SJSA1 (cell line): ENCODE measurements around the gene GGTLC1. TPM values are rescaled to one million over a fixed set of nuclear protein-coding genes. Genes with fewer than 3 reads are reported as not detected.

Experiments used
- DNase-seq, 2 experiments: peaks; one replicate each; pipeline ENCODE4 v3.0.0-alpha.2; 2015 to 2020; ENCODE audit warnings: low spot score in 2 of 2, low read depth in 1 of 2
- H3K27ac ChIP-seq: fragments of 250-450 bp; sonication (Bioruptor Pico); 2 replicates; pipeline ENCODE4 v1.5.1; 2020; ENCODE audit warnings: mild to moderate bottlenecking, moderate library complexity
- H3K27me3 ChIP-seq: fragments of 250-450 bp; sonication (Bioruptor Pico); replicated peaks from 2 replicates; pipeline ENCODE4 v1.5.1; 2020; ENCODE audit warnings: mild to moderate bottlenecking, moderate library complexity
- H3K36me3 ChIP-seq: fragments of 250-450 bp; sonication (Bioruptor Pico); 2 replicates; pipeline ENCODE4 v1.5.1; 2020; ENCODE audit warnings: mild to moderate bottlenecking
- H3K4me1 ChIP-seq: fragments of 250-450 bp; sonication (Bioruptor Pico); replicated peaks from 2 replicates; pipeline ENCODE4 v1.6.1; 2021; ENCODE audit warnings: mild to moderate bottlenecking
- H3K4me3 ChIP-seq: fragments of 250-450 bp; sonication (Bioruptor Pico); 2 replicates; pipeline ENCODE4 v1.5.1; 2020; ENCODE audit warnings: mild to moderate bottlenecking
- H3K9me3 ChIP-seq: fragments of 250-450 bp; sonication (Bioruptor Pico); replicated peaks from 2 replicates; pipeline ENCODE4 v1.5.1; 2020; ENCODE audit warnings: mild to moderate bottlenecking
- total RNA-seq: library from RNA; depleted of rRNA; stranded (reverse); fragments of >200 nt; shearing (Covaris generic); gene quantifications from 2 replicates; pipeline ENCODE4 v1.2.3, GENCODE V29; 2014

GGTLC1 gene
- total RNA-seq, 1 experiment from 2014 or later = not detected

- DNase-seq = no peak
- no peaks in the 10 kb centered on the region for H3K27me3 ChIP-seq
- no peak overlapping the region for H3K27ac ChIP-seq
- no peaks in the 10 kb centered on the region for H3K4me1 ChIP-seq
- H3K4me3 ChIP-seq = no peak overlapping the region
- H3K36me3 ChIP-seq = no peaks in the 10 kb centered on the region
- no peaks in the 10 kb centered on the region; the same call in 1 of the 2 replicates for H3K9me3 ChIP-seq
Observed at GRCh38 chr20:23966927-23967615, 21.5 kb downstream of the GGTLC1 start.

- no peaks in the 10 kb centered on the region; the same call in 1 of the 2 replicates for H3K9me3 ChIP-seq
- no peaks in the 10 kb centered on the region for H3K27me3 ChIP-seq
- H3K4me1 ChIP-seq = no peaks in the 10 kb centered on the region
- H3K4me3 ChIP-seq = no peak overlapping the region
- H3K27ac ChIP-seq = no peak overlapping the region
- no peaks in the 10 kb centered on the region for H3K36me3 ChIP-seq
- no peak for DNase-seq
Observed at GRCh38 chr20:23966298-23966697, 22.3 kb downstream of the GGTLC1 start.

GRCh38 chr20:23963941-23964340, 24.6 kb downstream of the GGTLC1 start:
- no peak for DNase-seq
- Histone ChIP-seq H3K27me3 (no peaks in the 10 kb centered on the region), H3K4me1 (no peaks in the 10 kb centered on the region), H3K27ac (no peak overlapping the region), H3K4me3 (no peak overlapping the region), H3K9me3 (no peaks in the 10 kb centered on the region; the same call in 1 of the 2 replicates), H3K36me3 (no peaks in the 10 kb centered on the region)

GRCh38 chr20:23962272-23962671, 26.3 kb downstream of the GGTLC1 start:
- no peak overlapping the region for H3K27ac ChIP-seq
- no peaks in the 10 kb centered on the region; the same call in 1 of the 2 replicates for H3K9me3 ChIP-seq
- no peak for DNase-seq
- H3K36me3 ChIP-seq = no peaks in the 10 kb centered on the region
- H3K4me1 ChIP-seq = no peaks in the 10 kb centered on the region
- peaks cover 5% of the 10 kb centered on the region; the same call in 1 of the 2 replicates for H3K27me3 ChIP-seq
- no peak overlapping the region for H3K4me3 ChIP-seq

- H3K27me3 ChIP-seq = peaks cover 8% of the 10 kb centered on the region; the same call in 1 of the 2 replicates
- DNase-seq = no peak
- H3K9me3 ChIP-seq = no peaks in the 10 kb centered on the region; the same call in 1 of the 2 replicates
- H3K36me3 ChIP-seq = no peaks in the 10 kb centered on the region
- no peaks in the 10 kb centered on the region for H3K4me1 ChIP-seq
- no peak overlapping the region for H3K4me3 ChIP-seq
- H3K27ac ChIP-seq = no peak overlapping the region
Observed at GRCh38 chr20:23959054-23959453, 29.5 kb downstream of the GGTLC1 start.

- Histone ChIP-seq H3K4me3 (no peak overlapping the region), H3K9me3 (no peaks in the 10 kb centered on the region), H3K36me3 (no peaks in the 10 kb centered on the region), H3K4me1 (no peaks in the 10 kb centered on the region), H3K27ac (no peak overlapping the region), H3K27me3 (peaks cover 8% of the 10 kb centered on the region; the same call in 1 of the 2 replicates)
- no peak for DNase-seq
Observed at GRCh38 chr20:23955896-23956295, 32.7 kb downstream of the GGTLC1 start.

GRCh38 chr20:23954008-23954745, 34.4 kb downstream of the GGTLC1 start:
- DNase-seq = no peak
- Histone ChIP-seq H3K36me3 (no peaks in the 10 kb centered on the region), H3K27me3 (peaks cover 13% of the 10 kb centered on the region; the same call in 1 of the 2 replicates), H3K4me3 (no peak overlapping the region), H3K4me1 (no peaks in the 10 kb centered on the region), H3K27ac (no peak overlapping the region), H3K9me3 (no peaks in the 10 kb centered on the region)

- Histone ChIP-seq H3K36me3 (no peaks in the 10 kb centered on the region), H3K27me3 (0 out of 2 replicates have a peak, but pooled peaks cover 5% of the 10 kb centered on the region), H3K9me3 (no peaks in the 10 kb centered on the region), H3K4me3 (no peak overlapping the region), H3K4me1 (no peaks in the 10 kb centered on the region), H3K27ac (no peak overlapping the region)
- DNase-seq = no peak
Observed at GRCh38 chr20:23946206-23946605, 42.4 kb downstream of the GGTLC1 start.

GRCh38 chr20:23943304-23943703, 45.3 kb downstream of the GGTLC1 start:
- H3K36me3 ChIP-seq = no peaks in the 10 kb centered on the region
- no peaks in the 10 kb centered on the region for H3K27me3 ChIP-seq
- H3K4me3 ChIP-seq = no peak overlapping the region
- H3K9me3 ChIP-seq = no peaks in the 10 kb centered on the region
- no peak overlapping the region for H3K27ac ChIP-seq
- H3K4me1 ChIP-seq = no peaks in the 10 kb centered on the region
- DNase-seq = no peak

- no peak for DNase-seq
- no peaks in the 10 kb centered on the region for H3K36me3 ChIP-seq
- no peaks in the 10 kb centered on the region for H3K9me3 ChIP-seq
- H3K4me3 ChIP-seq = no peak overlapping the region
- no peaks in the 10 kb centered on the region for H3K4me1 ChIP-seq
- H3K27me3 ChIP-seq = no peaks in the 10 kb centered on the region
- no peak overlapping the region for H3K27ac ChIP-seq
Observed at GRCh38 chr20:23939641-23940040, 48.9 kb downstream of the GGTLC1 start.

- no peak for DNase-seq
- Histone ChIP-seq H3K36me3 (no peaks in the 10 kb centered on the region), H3K4me1 (no peaks in the 10 kb centered on the region), H3K27me3 (no peaks in the 10 kb centered on the region), H3K9me3 (no peaks in the 10 kb centered on the region), H3K27ac (no peak overlapping the region), H3K4me3 (no peak overlapping the region)
Observed at GRCh38 chr20:23939063-23939462, 49.5 kb downstream of the GGTLC1 start.

- H3K4me1 ChIP-seq = no peaks in the 10 kb centered on the region
- H3K27ac ChIP-seq = no peak overlapping the region
- H3K27me3 ChIP-seq = no peaks in the 10 kb centered on the region; the same call in 1 of the 2 replicates
- no peaks in the 10 kb centered on the region for H3K36me3 ChIP-seq
- DNase-seq = no peak
- no peak overlapping the region for H3K4me3 ChIP-seq
- H3K9me3 ChIP-seq = no peaks in the 10 kb centered on the region
Observed at GRCh38 chr20:23938118-23938438, 50.5 kb downstream of the GGTLC1 start.

GRCh38 chr20:23937303-23938117, 51.1 kb downstream of the GGTLC1 start:
- Histone ChIP-seq H3K4me1 (no peaks in the 10 kb centered on the region), H3K27me3 (no peaks in the 10 kb centered on the region; the same call in 1 of the 2 replicates), H3K27ac (no peak overlapping the region), H3K9me3 (no peaks in the 10 kb centered on the region), H3K36me3 (no peaks in the 10 kb centered on the region), H3K4me3 (no peak overlapping the region)
- DNase-seq = peak in 1 of 2 experiments; percentile 27
